ENCODE results near the gene DBP.

The DBP gene

GRCh38 chr19:48616041-48616436, 21.1 kb downstream of the DBP start:
- no peak for DNase-seq (ENCODE audit: low read depth)
- no peak for TF ChIP-seq CTCF (conservative IDR thresholded peaks at IDR 0.05; ENCODE audit: control insufficient read depth, insufficient read depth, low read depth, low read length)
- H3K4me3 ChIP-seq (ENCODE audit: control insufficient read depth, low read depth, low read length), result no peak overlapping the region

GRCh38 chr19:48615231-48616040, 21.7 kb downstream of the DBP start:
- no peak for TF ChIP-seq CTCF (conservative IDR thresholded peaks at IDR 0.05; ENCODE audit: control insufficient read depth, insufficient read depth, low read depth, low read length)
- H3K4me3 ChIP-seq (ENCODE audit: control insufficient read depth, low read depth, low read length), result no peak overlapping the region
- DNase-seq (ENCODE audit: low read depth), result no peak

- DNase-seq (ENCODE audit: low read depth), result no peak
- no peak for TF ChIP-seq CTCF (conservative IDR thresholded peaks at IDR 0.05; ENCODE audit: control insufficient read depth, insufficient read depth, low read depth, low read length)
- H3K4me3 ChIP-seq (ENCODE audit: control insufficient read depth, low read depth, low read length), result no peak within 1 kb of the TSS
These were observed 22.5 kb downstream of the DBP start, which contains the start of gene FAM83E for GRCh38 chr19:48614436-48615230. TSS of gene FAM83E (minus strand) at chr19:48615076. CDS start at chr19:48613372, 1,704 bp downstream.

GRCh38 chr19:48613852-48614435, 23.2 kb downstream of the DBP start:
- H3K4me3 ChIP-seq (ENCODE audit: control insufficient read depth, low read depth, low read length), result no peak overlapping the region
- no peak for TF ChIP-seq CTCF (conservative IDR thresholded peaks at IDR 0.05; ENCODE audit: control insufficient read depth, insufficient read depth, low read depth, low read length)
- no peak for DNase-seq (ENCODE audit: low read depth)

- TF ChIP-seq CTCF (conservative IDR thresholded peaks at IDR 0.05; ENCODE audit: control insufficient read depth, insufficient read depth, low read depth, low read length), result no peak
- DNase-seq (ENCODE audit: low read depth), result no peak
These were observed 23.9 kb downstream of the DBP start for GRCh38 chr19:48613024-48613851.

GRCh38 chr19:48611872-48612271, 25.3 kb downstream of the DBP start:
- no peak for TF ChIP-seq CTCF (conservative IDR thresholded peaks at IDR 0.05; ENCODE audit: control insufficient read depth, insufficient read depth, low read depth, low read length)
- no peak overlapping the region for H3K4me3 ChIP-seq (ENCODE audit: control insufficient read depth, low read depth, low read length)
- no peak for DNase-seq (ENCODE audit: low read depth)

More at GRCh38 chr19:48613024-48613851, 23.9 kb downstream of the DBP start:
- H3K4me3 ChIP-seq (ENCODE audit: control insufficient read depth, low read depth, low read length), result no peak overlapping the region
